Stimulated activated CD8-positive, alpha-beta memory T cell treated with anti-CD3 and anti-CD28 coated beads, Interleukin-2, amount 100 ng/mL, for 1 hour (primary cell): ENCODE data around the gene RAB3C.
"Not testable (repeated sequence)": the region's sequence is repeated elsewhere in the genome, so short reads cannot be mapped to it uniquely, and the experiment has no call there.

Experiments used
- DNase-seq, 2 donors: peaks; one replicate each; pipeline ENCODE4 v3.0.0-alpha.2; 2020; ENCODE audit warnings: low read depth in 2 of 2

RAB3C gene

GRCh38 chr5:58675341-58675740 lies 92.5 kb downstream of the RAB3C start:
- no peak for DNase-seq

- DNase-seq = no peak
Measured at GRCh38 chr5:58677650-58678049, 94.8 kb downstream of the RAB3C start.

GRCh38 chr5:58680503-58680902 lies 97.6 kb downstream of the RAB3C start:
- DNase-seq = no peak

- DNase-seq = no peak
Measured at GRCh38 chr5:58681943-58682342, 99.1 kb downstream of the RAB3C start.

GRCh38 chr5:58683567-58683966 lies 100.7 kb downstream of the RAB3C start:
- DNase-seq = no peak

GRCh38 chr5:58687079-58687478 lies 104.2 kb downstream of the RAB3C start:
- no peak for DNase-seq

GRCh38 chr5:58687595-58687994 lies 104.7 kb downstream of the RAB3C start:
- DNase-seq = no peak

GRCh38 chr5:58699088-58699761 lies 116.3 kb downstream of the RAB3C start:
- not testable (repeated sequence) for DNase-seq

GRCh38 chr5:58699762-58700118 lies 116.9 kb downstream of the RAB3C start:
- DNase-seq = no peak

- no peak for DNase-seq
Measured at GRCh38 chr5:58703925-58704555, 121.2 kb downstream of the RAB3C start.

GRCh38 chr5:58706736-58707135 lies 123.9 kb downstream of the RAB3C start:
- no peak for DNase-seq

- no peak for DNase-seq
Measured at GRCh38 chr5:58708456-58708855, 125.6 kb downstream of the RAB3C start.

GRCh38 chr5:58710425-58710824 lies 127.5 kb downstream of the RAB3C start:
- not testable (repeated sequence) for DNase-seq

GRCh38 chr5:58710871-58711270 lies 128.0 kb downstream of the RAB3C start:
- no peak for DNase-seq

- no peak for DNase-seq
Measured at GRCh38 chr5:58711965-58712364, 129.1 kb downstream of the RAB3C start.

GRCh38 chr5:58714046-58714445 lies 131.2 kb downstream of the RAB3C start:
- DNase-seq = no peak

GRCh38 chr5:58715997-58716656 lies 133.3 kb downstream of the RAB3C start:
- DNase-seq = no peak

- DNase-seq = no peak
Measured at GRCh38 chr5:58716713-58717112, 133.8 kb downstream of the RAB3C start.

GRCh38 chr5:58717303-58718007 lies 134.6 kb downstream of the RAB3C start:
- no peak for DNase-seq

- no peak for DNase-seq
Measured at GRCh38 chr5:58718269-58718978, 135.5 kb downstream of the RAB3C start.

GRCh38 chr5:58722160-58722559 lies 139.3 kb downstream of the RAB3C start:
- DNase-seq = no peak

- no peak for DNase-seq
Measured at GRCh38 chr5:58724992-58725391, 142.1 kb downstream of the RAB3C start.
